Measurements from ENCODE around the gene NUMBL. TPM values are rescaled to one million over a fixed set of nuclear protein-coding genes. Genes with fewer than 3 reads are reported as not detected.

NUMBL gene
- total RNA-seq, 1 experiment from 2014 or later = 41.7 TPM

DNA sequence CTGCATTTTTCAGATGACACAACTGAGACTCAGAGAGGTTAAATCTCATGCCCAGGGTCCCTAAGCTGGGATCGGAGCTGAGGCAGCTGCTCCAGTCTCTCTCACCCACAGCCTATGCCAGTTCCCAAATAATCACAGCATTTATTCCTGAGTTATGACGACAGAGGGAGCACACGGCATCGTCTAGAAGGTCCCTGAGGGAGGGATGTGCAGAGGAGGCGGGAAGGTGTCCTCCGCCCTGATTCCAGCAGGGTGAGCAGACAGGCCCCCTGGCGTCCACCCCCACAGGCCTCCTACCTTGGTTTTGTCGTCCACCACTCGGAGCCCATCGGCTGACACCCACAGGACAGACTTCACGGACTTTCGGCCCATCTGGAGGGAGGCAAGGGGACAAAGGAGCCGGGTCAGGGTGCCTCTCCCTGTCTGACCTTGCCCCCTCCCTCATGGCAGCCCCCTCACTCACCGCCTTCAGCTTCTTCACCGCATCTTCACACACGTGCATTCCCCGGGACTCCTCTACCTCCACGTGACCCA is 8.0 kb downstream of the NUMBL start:
- BruUV-seq (replicated peaks) = no TSS peak
- no peaks in the 10 kb centered on the region for H4K20me1 ChIP-seq (ENCODE audit: insufficient read depth)
- ATAC-seq = no peak

More for the DNA sequence above, 8.0 kb downstream of the NUMBL start:
- no peak overlapping the region for H3K9ac ChIP-seq (ENCODE audit: low read length)
- no peak overlapping the region for H3K4me3 ChIP-seq (replicated peaks in 1 of 2; ENCODE audit: low read depth in 1 of 2, low read length in 2 of 2)
- H3K79me2 ChIP-seq (ENCODE audit: insufficient read depth, low read length) = peaks cover 1% of the 10 kb centered on the region; the same call in 1 of the 2 replicates
- no peak for TF ChIP-seq SP1 (IDR thresholded peaks at IDR 0.05; ENCODE audit: low read depth)
- TF ChIP-seq, protein P1, sequence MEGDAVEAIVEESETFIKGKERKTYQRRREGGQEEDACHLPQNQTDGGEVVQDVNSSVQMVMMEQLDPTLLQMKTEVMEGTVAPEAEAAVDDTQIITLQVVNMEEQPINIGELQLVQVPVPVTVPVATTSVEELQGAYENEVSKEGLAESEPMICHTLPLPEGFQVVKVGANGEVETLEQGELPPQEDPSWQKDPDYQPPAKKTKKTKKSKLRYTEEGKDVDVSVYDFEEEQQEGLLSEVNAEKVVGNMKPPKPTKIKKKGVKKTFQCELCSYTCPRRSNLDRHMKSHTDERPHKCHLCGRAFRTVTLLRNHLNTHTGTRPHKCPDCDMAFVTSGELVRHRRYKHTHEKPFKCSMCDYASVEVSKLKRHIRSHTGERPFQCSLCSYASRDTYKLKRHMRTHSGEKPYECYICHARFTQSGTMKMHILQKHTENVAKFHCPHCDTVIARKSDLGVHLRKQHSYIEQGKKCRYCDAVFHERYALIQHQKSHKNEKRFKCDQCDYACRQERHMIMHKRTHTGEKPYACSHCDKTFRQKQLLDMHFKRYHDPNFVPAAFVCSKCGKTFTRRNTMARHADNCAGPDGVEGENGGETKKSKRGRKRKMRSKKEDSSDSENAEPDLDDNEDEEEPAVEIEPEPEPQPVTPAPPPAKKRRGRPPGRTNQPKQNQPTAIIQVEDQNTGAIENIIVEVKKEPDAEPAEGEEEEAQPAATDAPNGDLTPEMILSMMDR (IDR thresholded peaks at IDR 0.05 in 2 of 3, conservative IDR thresholded peaks at IDR 0.05 in 1 of 3; ENCODE audit: borderline replicate concordance in 1 of 3, insufficient read depth in 1 of 3, low read depth in 2 of 3, low read length in 2 of 3) = no peak
- TF ChIP-seq EZH2phosphoT487 (IDR thresholded peaks at IDR 0.05; ENCODE audit: borderline replicate concordance) = no peak
- TF ChIP-seq CBX3 (IDR thresholded peaks at IDR 0.05; ENCODE audit: low read depth) = no peak
- TF ChIP-seq, protein P2, sequence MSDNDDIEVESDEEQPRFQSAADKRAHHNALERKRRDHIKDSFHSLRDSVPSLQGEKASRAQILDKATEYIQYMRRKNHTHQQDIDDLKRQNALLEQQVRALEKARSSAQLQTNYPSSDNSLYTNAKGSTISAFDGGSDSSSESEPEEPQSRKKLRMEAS (IDR thresholded peaks at IDR 0.05) = no peak
- TF ChIP-seq YY1 (IDR thresholded peaks at IDR 0.05; ENCODE audit: extremely low read depth, insufficient replicate concordance, low read depth, low read length) = no peak
- no peak for TF ChIP-seq ZNF274 (IDR thresholded peaks at IDR 0.05; ENCODE audit: low read depth, low read length)
- TF ChIP-seq SIN3A (IDR thresholded peaks at IDR 0.05; ENCODE audit: low read depth) = no peak
- TF ChIP-seq RAD21 (IDR thresholded peaks at IDR 0.05; ENCODE audit: low read depth) = no peak
- TF ChIP-seq, protein P3, sequence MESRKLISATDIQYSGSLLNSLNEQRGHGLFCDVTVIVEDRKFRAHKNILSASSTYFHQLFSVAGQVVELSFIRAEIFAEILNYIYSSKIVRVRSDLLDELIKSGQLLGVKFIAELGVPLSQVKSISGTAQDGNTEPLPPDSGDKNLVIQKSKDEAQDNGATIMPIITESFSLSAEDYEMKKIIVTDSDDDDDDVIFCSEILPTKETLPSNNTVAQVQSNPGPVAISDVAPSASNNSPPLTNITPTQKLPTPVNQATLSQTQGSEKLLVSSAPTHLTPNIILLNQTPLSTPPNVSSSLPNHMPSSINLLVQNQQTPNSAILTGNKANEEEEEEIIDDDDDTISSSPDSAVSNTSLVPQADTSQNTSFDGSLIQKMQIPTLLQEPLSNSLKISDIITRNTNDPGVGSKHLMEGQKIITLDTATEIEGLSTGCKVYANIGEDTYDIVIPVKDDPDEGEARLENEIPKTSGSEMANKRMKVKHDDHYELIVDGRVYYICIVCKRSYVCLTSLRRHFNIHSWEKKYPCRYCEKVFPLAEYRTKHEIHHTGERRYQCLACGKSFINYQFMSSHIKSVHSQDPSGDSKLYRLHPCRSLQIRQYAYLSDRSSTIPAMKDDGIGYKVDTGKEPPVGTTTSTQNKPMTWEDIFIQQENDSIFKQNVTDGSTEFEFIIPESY (IDR thresholded peaks at IDR 0.05; ENCODE audit: extremely low read depth, insufficient replicate concordance, low read length) = no peak
- TF ChIP-seq POLR2A (IDR thresholded peaks at IDR 0.05; ENCODE audit: borderline replicate concordance, extremely low read depth, insufficient read depth, insufficient read length) = no peak
- no peak for TF ChIP-seq TCF7L2 (IDR thresholded peaks at IDR 0.05; ENCODE audit: borderline replicate concordance, extremely low read depth, insufficient read depth, insufficient read length)
- TF ChIP-seq SRF (IDR thresholded peaks at IDR 0.05; ENCODE audit: low read depth) = no peak
- no peak for DNase-seq (ENCODE audit: low read depth, low spot score)
- no peaks in the 10 kb centered on the region for H3K9me2 ChIP-seq (ENCODE audit: insufficient read depth)
- H3K9me3 ChIP-seq (ENCODE audit: control insufficient read depth in 1 of 2, insufficient read depth in 1 of 2, low read depth in 1 of 2, low read length in 2 of 2) = no peaks in the 10 kb centered on the region
- intact Hi-C loops (cut with micrococcal nuclease) = no loop called here
- no peaks in the 10 kb centered on the region for H3K27me3 ChIP-seq (ENCODE audit: insufficient read depth, low read length)
- H3K4me1 ChIP-seq (ENCODE audit: control insufficient read depth in 1 of 2, insufficient read depth in 2 of 2, low read length in 2 of 2) = no peaks in the 10 kb centered on the region
- no peak overlapping the region for H3K27ac ChIP-seq (ENCODE audit: low read depth, low read length)
- CTCF ChIA-PET = no interaction called here
- H3K36me3 ChIP-seq (ENCODE audit: control insufficient read depth in 1 of 2, insufficient read depth in 2 of 2, low read length in 2 of 2) = peaks cover 28 to 58% of the 10 kb centered on the region in 2 experiments
- POLR2A ChIA-PET = no interaction called here
- H3K4me2 ChIP-seq (ENCODE audit: low read length) = no peak overlapping the region
- H2AFZ ChIP-seq (ENCODE audit: low read depth, low read length, poor library complexity, severe bottlenecking) = no peak overlapping the region
- RAD21 ChIA-PET (ENCODE audit: low non-redundant PET in 1 of 2, low total read pairs in 2 of 2, uncharacterized antibody in 2 of 2, unreplicated experiment in 2 of 2) = no interaction called here

All from HCT116 (cell line).